ENCODE measurements around the gene MOSMO.
"Not testable (repeated sequence)": the region's sequence is repeated elsewhere in the genome, so short reads cannot be mapped to it uniquely, and the experiment has no call there.

Gene MOSMO

GRCh38 chr16:22088642-22089041 lies 80.7 kb downstream of the MOSMO start:
- no peak for ATAC-seq

GRCh38 chr16:22089910-22090309 lies 82.0 kb downstream of the MOSMO start:
- Mint-ChIP-seq H3K4me1 (no peaks in the 10 kb centered on the region), H3K27ac (no peak overlapping the region), H3K36me3 (peaks cover 15% of the 10 kb centered on the region), H3K9me3 (no peaks in the 10 kb centered on the region), H3K4me3 (no peak overlapping the region)
- DNase-seq (ENCODE audit: low spot score in 2 of 2) (no peak), ATAC-seq (no peak)

More at GRCh38 chr16:22088642-22089041, 80.7 kb downstream of the MOSMO start:
- H3K27ac Mint-ChIP-seq = no peak overlapping the region
- H3K4me3 Mint-ChIP-seq = no peak overlapping the region
- H3K9me3 Mint-ChIP-seq = no peaks in the 10 kb centered on the region
- no peaks in the 10 kb centered on the region for H3K4me1 Mint-ChIP-seq
- H3K36me3 Mint-ChIP-seq = peaks cover 15% of the 10 kb centered on the region
- DNase-seq (ENCODE audit: low spot score in 2 of 2) = no peak

GRCh38 chr16:22091721-22092120 lies 83.8 kb downstream of the MOSMO start:
- no peaks in the 10 kb centered on the region for H3K9me3 Mint-ChIP-seq
- DNase-seq (ENCODE audit: low spot score in 2 of 2) = no peak
- no peak overlapping the region for H3K27ac Mint-ChIP-seq
- H3K36me3 Mint-ChIP-seq = peaks cover 4% of the 10 kb centered on the region
- no peaks in the 10 kb centered on the region for H3K4me1 Mint-ChIP-seq
- no peak for ATAC-seq
- no peak overlapping the region for H3K4me3 Mint-ChIP-seq

- ATAC-seq (no peak), DNase-seq (ENCODE audit: low spot score in 2 of 2) (no peak)
- Mint-ChIP-seq H3K4me3 (no peak within 1 kb of the TSS), H3K36me3 (peaks cover 4% of the 10 kb centered on the region), H3K9me3 (no peaks in the 10 kb centered on the region), H3K4me1 (no peaks in the 10 kb centered on the region), H3K27ac (no peak within 1 kb of the TSS)
Measured at GRCh38 chr16:22092143-22092933, 84.4 kb downstream of the MOSMO start, which contains the start of gene VWA3A. TSS of gene VWA3A (plus strand) at chr16:22092541. CDS start at chr16:22092638, 97 bp downstream.

GRCh38 chr16:22093331-22093730 lies 85.4 kb downstream of the MOSMO start:
- no peak for ATAC-seq
- Mint-ChIP-seq H3K4me1 (no peaks in the 10 kb centered on the region), H3K9me3 (no peaks in the 10 kb centered on the region), H3K36me3 (peaks cover 4% of the 10 kb centered on the region), H3K27ac (no peak overlapping the region), H3K4me3 (no peak overlapping the region)
- no peak for DNase-seq (ENCODE audit: low spot score in 2 of 2)

- Mint-ChIP-seq H3K36me3 (peaks cover 3% of the 10 kb centered on the region), H3K27ac (no peak overlapping the region), H3K4me1 (no peaks in the 10 kb centered on the region), H3K9me3 (no peaks in the 10 kb centered on the region), H3K4me3 (no peak overlapping the region)
- DNase-seq (ENCODE audit: low spot score in 2 of 2) (no peak), ATAC-seq (no peak)
Measured at GRCh38 chr16:22093996-22094395, 86.1 kb downstream of the MOSMO start.

- Mint-ChIP-seq H3K4me3 (no peak overlapping the region), H3K4me1 (no peaks in the 10 kb centered on the region), H3K27ac (peak overlapping the region; percentile 23), H3K36me3 (no peaks in the 10 kb centered on the region), H3K9me3 (no peaks in the 10 kb centered on the region)
- no peak for DNase-seq (ENCODE audit: low spot score in 2 of 2)
- peak; percentile 74 for ATAC-seq
Measured at GRCh38 chr16:22098405-22099255, 90.7 kb downstream of the MOSMO start.

GRCh38 chr16:22099256-22099975 lies 91.5 kb downstream of the MOSMO start:
- DNase-seq (ENCODE audit: low spot score in 2 of 2) (no peak), ATAC-seq (no peak)
- Mint-ChIP-seq H3K9me3 (no peaks in the 10 kb centered on the region), H3K4me3 (no peak overlapping the region), H3K4me1 (no peaks in the 10 kb centered on the region), H3K27ac (peak overlapping the region; percentile 23), H3K36me3 (no peaks in the 10 kb centered on the region)

- Mint-ChIP-seq H3K9me3 (no peaks in the 10 kb centered on the region), H3K36me3 (no peaks in the 10 kb centered on the region), H3K4me1 (no peaks in the 10 kb centered on the region), H3K27ac (no peak overlapping the region), H3K4me3 (no peak overlapping the region)
- no peak for DNase-seq (ENCODE audit: low spot score in 2 of 2)
- no peak for ATAC-seq
Measured at GRCh38 chr16:22103441-22103840, 95.5 kb downstream of the MOSMO start.

GRCh38 chr16:22109258-22109898 lies 101.5 kb downstream of the MOSMO start:
- no peaks in the 10 kb centered on the region for H3K36me3 Mint-ChIP-seq
- DNase-seq (ENCODE audit: low spot score in 2 of 2) (no peak), ATAC-seq (peak; percentile 40)
- H3K4me1 Mint-ChIP-seq = no peaks in the 10 kb centered on the region
- H3K4me3 Mint-ChIP-seq = no peak overlapping the region
- no peak overlapping the region for H3K27ac Mint-ChIP-seq
- H3K9me3 Mint-ChIP-seq = no peaks in the 10 kb centered on the region

- H3K27ac Mint-ChIP-seq; H3K9me3 Mint-ChIP-seq; H3K4me1 Mint-ChIP-seq; H3K36me3 Mint-ChIP-seq; DNase-seq (ENCODE audit: low spot score in 2 of 2); H3K4me3 Mint-ChIP-seq; ATAC-seq: not testable (repeated sequence)
Measured at GRCh38 chr16:22111629-22112028, 103.7 kb downstream of the MOSMO start.

GRCh38 chr16:22116095-22116700 lies 108.3 kb downstream of the MOSMO start:
- Mint-ChIP-seq H3K9me3 (no peaks in the 10 kb centered on the region), H3K36me3 (no peaks in the 10 kb centered on the region), H3K4me1 (no peaks in the 10 kb centered on the region), H3K4me3 (no peak overlapping the region), H3K27ac (peak overlapping the region; percentile 33)
- ATAC-seq (no peak), DNase-seq (ENCODE audit: low spot score in 2 of 2) (no peak)

- H3K9me3 Mint-ChIP-seq = no peaks in the 10 kb centered on the region
- H3K27ac Mint-ChIP-seq = no peak overlapping the region
- no peak for ATAC-seq
Measured at GRCh38 chr16:22117609-22118008, 109.7 kb downstream of the MOSMO start.

GRCh38 chr16:22120440-22120839 lies 112.5 kb downstream of the MOSMO start:
- no peaks in the 10 kb centered on the region for H3K36me3 Mint-ChIP-seq
- DNase-seq (ENCODE audit: low spot score in 2 of 2) (no peak), ATAC-seq (no peak)
- H3K4me3 Mint-ChIP-seq = no peak overlapping the region
- H3K9me3 Mint-ChIP-seq = no peaks in the 10 kb centered on the region
- H3K4me1 Mint-ChIP-seq = no peaks in the 10 kb centered on the region
- H3K27ac Mint-ChIP-seq = no peak overlapping the region

More at GRCh38 chr16:22117609-22118008, 109.7 kb downstream of the MOSMO start:
- H3K4me3 Mint-ChIP-seq = no peak overlapping the region
- H3K36me3 Mint-ChIP-seq = no peaks in the 10 kb centered on the region
- DNase-seq (ENCODE audit: low spot score in 2 of 2) = no peak
- no peaks in the 10 kb centered on the region for H3K4me1 Mint-ChIP-seq
